Right lobe of liver (tissue), 6 donors: Measurements from ENCODE around the gene SLAMF8. TPM values are rescaled to one million over a fixed set of nuclear protein-coding genes. Genes with fewer than 3 reads are reported as not detected.

Experiments used
- ATAC-seq, 4 donors: fragments of 200-7000 bp; cut with Tn5 transposase; one replicate each; pipeline ENCODE4 v1.9.1; 2020; ENCODE audit warnings: mild to moderate bottlenecking in 4 of 4, moderate library complexity in 4 of 4
- DNase-seq, 3 donors: peaks; one replicate each; pipeline ENCODE4 v3.0.0-alpha.2; 2020
- H3K27ac ChIP-seq, 3 donors: fragments of 200-600 bp; one replicate each; pipeline ENCODE4 v1.8.0; 2022
- H3K27me3 ChIP-seq, 2 donors: fragments of 200-600 bp; one replicate each; pipeline ENCODE4 v1.8.0; 2022
- H3K36me3 ChIP-seq, 4 donors: fragments of 200-600 bp; sonication (generic) in 1 of 4; one replicate each; pipeline versions ENCODE4 v1.5.1 to v1.8.0; 2017 to 2022; ENCODE audit warnings: control low read depth in 1 of 4
- H3K4me1 ChIP-seq, 4 donors: fragments of 200-600 bp; sonication (generic) in 1 of 4; one replicate each; pipeline versions ENCODE4 v1.5.1 to v1.8.0; 2017 to 2022; ENCODE audit warnings: control low read depth in 1 of 4
- H3K4me3 ChIP-seq, 3 donors: fragments of 200-600 bp; one replicate each; pipeline ENCODE4 v1.8.0; 2022
- H3K9me3 ChIP-seq, 4 donors: fragments of 200-600 bp; sonication (generic) in 1 of 4; one replicate each; pipeline versions ENCODE4 v1.5.1 to v1.8.0; 2017 to 2022; ENCODE audit warnings: control low read depth in 1 of 4
- CTCF ChIP-seq, 4 donors: fragments of 200-600 bp in 3 of 4; fragments of 450-650 bp in 1 of 4; IDR thresholded peaks; one replicate each; pipeline versions ENCODE4 v1.5.1 to v1.8.0; 2016 to 2022; ENCODE audit warnings: antibody characterized with exemption in 4 of 4, mild to moderate bottlenecking in 2 of 4
- POLR2A ChIP-seq: fragments of 450-650 bp; IDR thresholded peaks from one replicate; pipeline ENCODE4 v1.6.1; 2017; ENCODE audit warnings: antibody characterized with exemption, mild to moderate bottlenecking
- WGBS: methylation state at CpG from one replicate; pipeline ENCODE4 v1.1.6; 2018; ENCODE audit warnings: low coverage, low lambda C conversion rate; ENCODE audit not compliant: insufficient coverage; ENCODE audit errors: missing lambda C conversion rate; 5-methylcytosine and 5-hydroxymethylcytosine counted together
- intact Hi-C, 2 donors: fragments of 100-400 bp; cut with DNase I; formaldehyde crosslinking; loops; one replicate each; pipeline versions ENCODE4 v1.11.2 to v1.14.1; 2022
- total RNA-seq, 6 experiments: library from RNA; depleted of rRNA in 2 of 6; stranded (reverse); fragments of >200 nt in 2 of 6; fragmentation: NEBNext Ultra II Directional in 3 of 6; extraction: Animal tissue kit (Norgen Biotek cat#: 25700) in 3 of 6; gene quantifications; one replicate each; pipeline versions ENCODE4 v1.1.0 to v1.2.4, GENCODE V29; 2016 to 2023
- donor health status: DM: no; HTN: yes; CAD: no.
- donor health status: DM: no; HTN: no; CAD: no.
- donor health status: DM: no; HTN: no; CAD: no.
- donor health status: DM: no; HTN: yes; CAD: no.
- donor health status: DM: no; HTN: yes; CAD: no.

The SLAMF8 gene
- total RNA-seq, 6 experiments from 2014 or later: 0.33 to 5.7 (median 2.5) TPM

- intact Hi-C loops: no loop called here
- TF ChIP-seq POLR2A: no peak
- TF ChIP-seq CTCF (IDR thresholded peaks at IDR 0.05): no peak
- H3K9me3 ChIP-seq: no peaks in the 10 kb centered on the region
- H3K36me3 ChIP-seq: no peaks in the 10 kb centered on the region
- H3K4me3 ChIP-seq: no peak overlapping the region
- no peaks in the 10 kb centered on the region for H3K4me1 ChIP-seq
- DNase-seq: no peak
- WGBS: 88% methylated on average over 2 of the region's 2 CpGs
- H3K27ac ChIP-seq: no peak overlapping the region
- ATAC-seq: no peak
- no peaks in the 10 kb centered on the region for H3K27me3 ChIP-seq
Measured at GRCh38 chr1:159841749-159842148, 15.1 kb downstream of the SLAMF8 start.

DNA sequence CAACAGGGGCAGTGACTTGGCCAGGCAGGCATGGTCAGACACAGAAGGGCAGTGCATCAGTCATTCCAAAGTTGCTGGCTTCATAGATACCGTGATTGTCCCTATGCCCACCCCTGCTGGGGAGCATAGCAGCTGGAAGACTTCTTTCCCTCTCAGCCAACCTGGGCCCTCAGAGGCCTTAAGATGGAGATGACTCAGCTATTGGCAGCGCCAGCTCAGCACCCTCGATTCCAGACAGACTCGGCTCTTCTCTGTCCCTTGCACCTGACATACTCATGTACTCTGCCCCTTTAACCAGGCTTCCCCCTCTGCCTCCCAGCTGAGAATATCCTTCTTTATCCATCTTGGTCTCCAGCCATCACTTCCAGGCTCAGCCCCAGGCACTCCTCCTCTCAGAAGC, 16.8 kb downstream of the SLAMF8 start:
- TF ChIP-seq CTCF (IDR thresholded peaks at IDR 0.05): no peak
- TF ChIP-seq POLR2A: no peak
- WGBS: 73% methylated on average over 2 of the region's 4 CpGs

GRCh38 chr1:159845751-159846629, 19.3 kb downstream of the SLAMF8 start:
- Histone ChIP-seq H3K27me3 (no peaks in the 10 kb centered on the region), H3K9me3 (no peaks in the 10 kb centered on the region), H3K27ac (no peak overlapping the region), H3K36me3 (no peaks in the 10 kb centered on the region), H3K4me3 (no peak overlapping the region), H3K4me1 (no peaks in the 10 kb centered on the region)
- WGBS: 51% methylated on average over 10 of the region's 13 CpGs
- intact Hi-C loops: no loop called here
- no peak for DNase-seq
- ATAC-seq: peak; percentile 27 to 83 (median 70)
- TF ChIP-seq POLR2A (no peak), CTCF (IDR thresholded peaks at IDR 0.05) (peak in 2 of 4 donors; percentile 5 to 7)

More for the DNA sequence above, 16.8 kb downstream of the SLAMF8 start:
- no peak for DNase-seq
- no peaks in the 10 kb centered on the region for H3K4me1 ChIP-seq
- no peaks in the 10 kb centered on the region for H3K9me3 ChIP-seq
- H3K27me3 ChIP-seq: no peaks in the 10 kb centered on the region
- intact Hi-C loops: no loop called here
- no peak overlapping the region for H3K4me3 ChIP-seq
- no peaks in the 10 kb centered on the region for H3K36me3 ChIP-seq
- ATAC-seq: no peak
- no peak overlapping the region for H3K27ac ChIP-seq

DNA sequence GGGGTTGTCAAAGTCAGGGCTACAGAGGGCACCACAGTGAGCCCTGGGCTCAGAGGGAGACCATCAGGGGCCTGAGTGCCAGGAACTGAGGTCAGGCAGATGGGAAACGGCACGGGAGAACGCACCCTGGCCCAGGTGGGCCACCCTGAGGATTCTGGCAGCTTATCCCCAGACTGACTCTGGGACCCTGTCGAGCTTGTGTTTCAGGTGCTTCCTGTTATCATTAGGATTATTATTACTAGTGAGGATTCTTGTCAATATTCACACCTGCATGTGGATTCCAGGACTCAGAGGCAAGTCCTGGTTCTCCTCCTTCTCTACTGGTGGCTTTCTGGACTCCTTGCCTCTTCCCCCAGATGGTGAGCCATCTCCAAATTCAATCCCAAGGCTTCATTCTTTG, 20.6 kb downstream of the SLAMF8 start:
- no peaks in the 10 kb centered on the region for H3K36me3 ChIP-seq
- no peak for DNase-seq
- no peaks in the 10 kb centered on the region for H3K9me3 ChIP-seq
- no CpG with 5 or more reads among the region's 4 CpGs for WGBS
- no peak overlapping the region for H3K4me3 ChIP-seq
- H3K4me1 ChIP-seq: no peaks in the 10 kb centered on the region
- ATAC-seq: peak in 1 of 4 donors; percentile 15
- H3K27me3 ChIP-seq: no peaks in the 10 kb centered on the region
- no peak for TF ChIP-seq CTCF (IDR thresholded peaks at IDR 0.05)
- TF ChIP-seq POLR2A: no peak
- intact Hi-C loops: no loop called here
- H3K27ac ChIP-seq: no peak overlapping the region
